GM12892 (cell line): ENCODE measurements around the gene KRT71.

ENCODE experiments used
- POLR2A ChIP-seq: IDR thresholded peaks from 2 replicates; pipeline ENCODE4 v1.6.1; 2011; ENCODE audit warnings: low read depth, low read length, control low read depth
- POLR2AphosphoS5 ChIP-seq: IDR thresholded peaks from 2 replicates; pipeline ENCODE4 v1.6.1; 2011; ENCODE audit warnings: low read depth, low read length, control low read depth
- TAF1 ChIP-seq: IDR thresholded peaks from 2 replicates; pipeline ENCODE4 v1.6.1; 2011; ENCODE audit warnings: low read depth, mild to moderate bottlenecking, control low read depth, low read length, borderline replicate concordance

DNA sequence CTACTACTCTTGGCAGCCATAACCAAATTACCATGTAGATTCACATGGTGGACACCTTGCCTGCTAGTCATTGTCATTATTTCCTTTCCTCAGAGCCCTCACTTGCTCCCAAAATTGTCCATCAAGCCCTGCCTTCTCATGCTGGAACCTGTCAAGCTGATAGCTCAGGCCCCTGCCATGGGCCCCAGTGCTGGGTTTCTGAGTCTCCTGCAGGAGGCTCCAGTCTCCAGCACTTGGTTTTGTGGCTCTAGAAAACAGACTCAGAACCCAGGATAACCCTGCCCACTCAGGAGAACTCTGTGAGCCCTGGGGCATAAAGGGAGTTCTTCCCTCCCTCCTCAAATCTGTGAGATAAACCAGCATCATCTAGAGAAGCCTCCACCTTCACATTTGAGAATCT, 10.8 kb downstream of the KRT71 start:
- TF ChIP-seq POLR2A (no peak), POLR2AphosphoS5 (no peak), TAF1 (no peak)
